ENCODE data around the gene FANCL. TPM values are rescaled to one million over a fixed set of nuclear protein-coding genes. Genes with fewer than 3 reads are reported as not detected.
"Not testable (repeated sequence)": the region's sequence is repeated elsewhere in the genome, so short reads cannot be mapped to it uniquely, and the experiment has no call there.

The FANCL gene
- total RNA-seq, 1 experiment from 2014 or later: 95.8 TPM

DNA sequence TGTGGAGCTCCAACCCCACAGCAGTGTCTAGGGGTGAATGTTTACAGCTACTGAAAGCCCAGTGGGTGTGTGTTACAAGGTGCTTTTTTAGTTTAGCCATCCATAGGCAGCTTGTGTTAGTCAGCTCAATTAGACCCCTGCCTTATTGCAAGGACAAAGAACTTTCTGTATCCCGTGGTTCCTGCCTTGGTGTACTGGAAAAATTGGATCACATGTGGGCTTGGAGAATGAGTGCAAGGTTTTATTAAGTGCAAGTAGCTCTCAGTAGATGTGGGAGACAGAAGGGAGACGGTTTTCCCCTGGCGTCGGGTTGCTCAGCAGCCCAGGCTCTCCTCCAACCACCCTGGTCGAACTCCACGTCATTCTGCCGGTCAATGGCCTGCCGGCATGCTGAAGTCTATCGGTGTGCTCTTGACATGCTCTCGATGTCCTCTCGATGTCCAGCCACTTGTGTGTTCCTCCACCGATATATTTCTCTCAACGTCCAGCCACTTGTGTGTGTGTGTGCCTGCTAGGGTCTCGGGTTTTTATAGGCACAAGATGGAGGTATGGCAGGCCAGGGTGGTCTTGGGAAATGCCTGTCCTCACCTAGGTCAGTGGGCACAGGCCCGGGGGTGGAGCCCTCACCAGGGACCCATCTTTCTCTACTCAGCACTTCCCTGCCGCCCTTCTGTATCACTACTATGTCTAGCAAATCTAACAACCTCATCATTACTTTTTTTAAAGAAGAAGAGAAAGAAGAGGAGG lies 13.8 kb downstream of the FANCL start:
- H2AFZ ChIP-seq (ENCODE audit: low read length): no peak overlapping the region
- H3K4me1 ChIP-seq (ENCODE audit: low read length): peaks cover 5% of the 10 kb centered on the region
- no peaks in the 10 kb centered on the region for H4K20me1 ChIP-seq (ENCODE audit: insufficient read depth, low read depth, low read length)
- H3K9ac ChIP-seq (ENCODE audit: low read length): no peak overlapping the region
- peaks cover 89% of the 10 kb centered on the region for H3K79me2 ChIP-seq (ENCODE audit: low read length)
- no peak overlapping the region for H3K4me3 ChIP-seq (ENCODE audit: low read length)
- H3K36me3 ChIP-seq (ENCODE audit: insufficient read depth, low read length): peaks cover 24% of the 10 kb centered on the region; the same call in 1 of the 2 replicates
- no peak for DNase-seq
- H3K27ac ChIP-seq (ENCODE audit: low read length): no peak overlapping the region
- H3K4me2 ChIP-seq (ENCODE audit: low read depth, low read length, poor library complexity, severe bottlenecking): no peak overlapping the region
- no peaks in the 10 kb centered on the region for H3K9me3 ChIP-seq (ENCODE audit: low read length)
- no peaks in the 10 kb centered on the region for H3K9me2 ChIP-seq (replicated peaks; ENCODE audit: insufficient read depth, low read length)
- H3K27me3 ChIP-seq (ENCODE audit: low read length): no peaks in the 10 kb centered on the region

DNA sequence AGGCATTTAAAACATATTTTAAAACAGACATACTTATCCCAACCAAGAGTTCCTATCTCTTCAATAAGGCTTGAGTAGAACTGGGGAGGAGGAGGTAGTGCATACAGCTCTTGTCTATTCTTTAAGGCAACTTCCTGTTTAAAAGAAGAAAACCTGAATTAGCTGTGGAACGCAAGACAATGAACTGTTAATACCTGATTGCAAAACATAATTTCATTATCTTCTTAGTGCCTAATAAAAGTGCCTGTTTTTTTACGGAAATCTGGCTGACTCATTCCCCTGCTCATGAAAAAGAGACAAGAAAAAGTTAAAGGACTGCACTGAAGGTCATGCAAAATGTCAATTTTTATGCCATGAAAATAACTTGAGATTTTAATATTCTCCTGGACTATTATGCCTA lies 19.2 kb downstream of the FANCL start:
- Histone ChIP-seq H3K4me2 (ENCODE audit: low read depth, low read length, poor library complexity, severe bottlenecking) (no peak overlapping the region), H3K27me3 (ENCODE audit: low read length) (no peaks in the 10 kb centered on the region), H3K27ac (ENCODE audit: low read length) (no peak overlapping the region), H3K9ac (ENCODE audit: low read length) (no peak overlapping the region), H3K79me2 (ENCODE audit: low read length) (peaks cover 80% of the 10 kb centered on the region), H2AFZ (ENCODE audit: low read length) (no peak overlapping the region), H3K4me3 (ENCODE audit: low read length) (no peak overlapping the region), H3K4me1 (ENCODE audit: low read length) (no peaks in the 10 kb centered on the region), H3K9me3 (ENCODE audit: low read length) (no peaks in the 10 kb centered on the region), H3K36me3 (ENCODE audit: insufficient read depth, low read length) (peaks cover 60% of the 10 kb centered on the region), H4K20me1 (ENCODE audit: insufficient read depth, low read depth, low read length) (no peaks in the 10 kb centered on the region), H3K9me2 (replicated peaks; ENCODE audit: insufficient read depth, low read length) (no peaks in the 10 kb centered on the region)
- no peak for DNase-seq

DNA sequence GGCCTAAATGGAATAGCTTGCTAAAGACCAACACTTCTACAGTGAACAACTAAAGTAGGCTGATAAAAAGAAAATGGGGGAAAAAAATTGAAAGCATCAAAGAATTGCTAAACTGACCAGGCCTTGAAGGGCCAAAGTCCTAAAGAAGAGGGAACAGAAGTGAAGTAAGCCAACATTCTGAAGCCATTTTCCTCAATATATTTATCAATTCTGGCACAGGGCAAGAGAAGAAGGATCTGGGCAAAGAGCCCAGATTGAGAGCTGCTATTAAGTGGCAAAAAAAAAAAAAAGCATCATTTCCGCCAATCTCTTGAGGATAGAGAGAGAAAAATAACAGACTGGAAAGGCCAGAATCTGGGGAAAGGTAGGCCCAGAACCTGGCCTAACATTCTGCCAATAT lies 25.7 kb downstream of the FANCL start:
- H3K79me2 ChIP-seq (ENCODE audit: low read length): peaks cover 69% of the 10 kb centered on the region
- H3K27me3 ChIP-seq (ENCODE audit: low read length): no peaks in the 10 kb centered on the region
- H3K27ac ChIP-seq (ENCODE audit: low read length): no peak overlapping the region
- H3K4me3 ChIP-seq (ENCODE audit: low read length): no peak overlapping the region
- no peaks in the 10 kb centered on the region for H3K4me1 ChIP-seq (ENCODE audit: low read length)
- no peak overlapping the region for H3K4me2 ChIP-seq (ENCODE audit: low read depth, low read length, poor library complexity, severe bottlenecking)
- H3K9ac ChIP-seq (ENCODE audit: low read length): no peak overlapping the region
- no peaks in the 10 kb centered on the region for H4K20me1 ChIP-seq (ENCODE audit: insufficient read depth, low read depth, low read length)
- H3K9me2 ChIP-seq (replicated peaks; ENCODE audit: insufficient read depth, low read length): no peaks in the 10 kb centered on the region
- H2AFZ ChIP-seq (ENCODE audit: low read length): no peak overlapping the region
- peaks cover 3% of the 10 kb centered on the region; the same call in 1 of the 2 replicates for H3K9me3 ChIP-seq (ENCODE audit: low read length)
- no peak for DNase-seq
- H3K36me3 ChIP-seq (ENCODE audit: insufficient read depth, low read length): peaks cover 83% of the 10 kb centered on the region

- H2AFZ ChIP-seq (ENCODE audit: low read length); H4K20me1 ChIP-seq (ENCODE audit: insufficient read depth, low read depth, low read length); H3K4me3 ChIP-seq (ENCODE audit: low read length); DNase-seq; H3K9me3 ChIP-seq (ENCODE audit: low read length); H3K4me1 ChIP-seq (ENCODE audit: low read length); H3K9ac ChIP-seq (ENCODE audit: low read length); H3K27me3 ChIP-seq (ENCODE audit: low read length); H3K27ac ChIP-seq (ENCODE audit: low read length); H3K4me2 ChIP-seq (ENCODE audit: low read depth, low read length, poor library complexity, severe bottlenecking); H3K9me2 ChIP-seq (replicated peaks; ENCODE audit: insufficient read depth, low read length): not testable (repeated sequence)
- H3K36me3 ChIP-seq (ENCODE audit: insufficient read depth, low read length): peaks cover 50% of the 10 kb centered on the region
- peaks cover 60% of the 10 kb centered on the region for H3K79me2 ChIP-seq (ENCODE audit: low read length)
Observed at GRCh38 chr2:58210951-58211568, 30.1 kb downstream of the FANCL start.

GRCh38 chr2:58207189-58207588 lies 33.9 kb downstream of the FANCL start:
- Histone ChIP-seq H3K9ac (ENCODE audit: low read length) (no peak overlapping the region), H3K79me2 (ENCODE audit: low read length) (peaks cover 60% of the 10 kb centered on the region), H4K20me1 (ENCODE audit: insufficient read depth, low read depth, low read length) (no peaks in the 10 kb centered on the region), H3K36me3 (ENCODE audit: insufficient read depth, low read length) (peaks cover 30% of the 10 kb centered on the region), H3K4me2 (ENCODE audit: low read depth, low read length, poor library complexity, severe bottlenecking) (no peak overlapping the region), H3K27me3 (ENCODE audit: low read length) (no peaks in the 10 kb centered on the region), H2AFZ (ENCODE audit: low read length) (no peak overlapping the region), H3K27ac (ENCODE audit: low read length) (no peak overlapping the region), H3K4me3 (ENCODE audit: low read length) (no peak overlapping the region), H3K9me2 (replicated peaks; ENCODE audit: insufficient read depth, low read length) (no peaks in the 10 kb centered on the region), H3K9me3 (ENCODE audit: low read length) (no peaks in the 10 kb centered on the region), H3K4me1 (ENCODE audit: low read length) (no peaks in the 10 kb centered on the region)
- no peak for DNase-seq

DNA sequence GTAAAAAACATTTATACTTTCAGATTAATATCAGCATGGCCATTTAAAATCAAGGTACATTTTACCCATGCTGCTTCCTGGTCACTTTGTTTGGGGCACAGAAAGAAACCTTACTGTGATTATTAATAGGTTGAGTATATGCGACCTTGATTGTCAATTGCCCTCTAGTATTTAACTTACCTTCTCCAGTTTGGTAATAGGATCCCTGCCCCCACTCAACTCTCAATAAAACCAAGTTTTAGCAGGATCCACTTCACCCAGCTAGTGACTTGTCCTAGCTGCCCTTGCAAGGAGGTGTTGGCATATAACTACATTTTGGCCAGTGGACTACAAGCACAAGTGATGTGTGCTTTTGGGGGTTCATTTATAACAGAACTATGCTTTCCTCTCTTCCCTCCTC lies 34.3 kb downstream of the FANCL start:
- Histone ChIP-seq H3K4me2 (ENCODE audit: low read depth, low read length, poor library complexity, severe bottlenecking) (no peak overlapping the region), H3K4me1 (ENCODE audit: low read length) (no peaks in the 10 kb centered on the region), H3K9ac (ENCODE audit: low read length) (no peak overlapping the region), H2AFZ (ENCODE audit: low read length) (no peak overlapping the region), H3K79me2 (ENCODE audit: low read length) (peaks cover 61% of the 10 kb centered on the region), H3K27ac (ENCODE audit: low read length) (no peak overlapping the region), H3K9me2 (replicated peaks; ENCODE audit: insufficient read depth, low read length) (no peaks in the 10 kb centered on the region), H3K36me3 (ENCODE audit: insufficient read depth, low read length) (peaks cover 32% of the 10 kb centered on the region), H3K9me3 (ENCODE audit: low read length) (no peaks in the 10 kb centered on the region), H3K4me3 (ENCODE audit: low read length) (no peak overlapping the region), H3K27me3 (ENCODE audit: low read length) (no peaks in the 10 kb centered on the region), H4K20me1 (ENCODE audit: insufficient read depth, low read depth, low read length) (no peaks in the 10 kb centered on the region)
- DNase-seq: no peak

DNA sequence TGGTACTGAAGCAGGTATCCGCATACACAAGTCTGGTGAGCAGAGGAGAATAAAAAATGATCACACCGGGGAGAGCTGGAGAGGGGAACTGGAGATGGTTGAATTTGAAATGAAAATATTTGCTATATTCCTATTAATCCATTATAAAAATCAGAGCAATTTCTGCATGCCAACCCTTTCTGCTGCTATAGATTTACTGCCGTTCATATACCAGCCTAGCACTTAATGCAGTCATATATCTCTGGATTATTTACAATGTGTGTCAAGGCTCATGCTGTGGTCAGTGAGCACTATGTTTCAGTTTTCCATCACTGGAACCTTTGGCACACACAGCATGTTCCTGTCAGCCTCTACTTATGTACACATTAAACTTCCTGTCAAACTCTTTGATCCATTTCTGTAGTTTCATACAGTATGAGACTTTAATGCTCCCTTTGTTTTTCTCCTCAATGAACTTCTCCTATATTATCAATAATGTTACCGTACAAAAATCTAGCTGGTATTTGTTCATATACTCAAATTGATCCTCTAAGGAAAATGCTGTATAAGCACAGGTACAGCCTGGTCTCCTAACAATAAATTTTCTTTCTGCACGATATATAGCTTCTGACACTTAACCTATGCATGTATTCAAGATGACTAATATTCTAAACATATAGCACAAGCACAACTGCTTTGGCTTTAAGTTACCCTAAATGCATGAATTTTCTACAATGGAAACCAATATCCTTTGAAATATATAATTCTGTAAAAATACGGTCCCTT lies 36.7 kb downstream of the FANCL start:
- H3K9me3 ChIP-seq (ENCODE audit: low read length): no peaks in the 10 kb centered on the region
- peaks cover 7% of the 10 kb centered on the region for H3K4me1 ChIP-seq (ENCODE audit: low read length)
- H3K36me3 ChIP-seq (ENCODE audit: insufficient read depth, low read length): peaks cover 32% of the 10 kb centered on the region; the same call in 1 of the 2 replicates
- no peak overlapping the region for H3K9ac ChIP-seq (ENCODE audit: low read length)
- no peak overlapping the region for H3K4me2 ChIP-seq (ENCODE audit: low read depth, low read length, poor library complexity, severe bottlenecking)
- no peaks in the 10 kb centered on the region for H4K20me1 ChIP-seq (ENCODE audit: insufficient read depth, low read depth, low read length)
- no peak overlapping the region for H3K4me3 ChIP-seq (ENCODE audit: low read length)
- H3K9me2 ChIP-seq (replicated peaks; ENCODE audit: insufficient read depth, low read length): no peaks in the 10 kb centered on the region
- H3K27me3 ChIP-seq (ENCODE audit: low read length): no peaks in the 10 kb centered on the region
- H2AFZ ChIP-seq (ENCODE audit: low read length): no peak overlapping the region
- H3K27ac ChIP-seq (ENCODE audit: low read length): no peak overlapping the region
- H3K79me2 ChIP-seq (ENCODE audit: low read length): peaks cover 70% of the 10 kb centered on the region
- no peak for DNase-seq

DNA sequence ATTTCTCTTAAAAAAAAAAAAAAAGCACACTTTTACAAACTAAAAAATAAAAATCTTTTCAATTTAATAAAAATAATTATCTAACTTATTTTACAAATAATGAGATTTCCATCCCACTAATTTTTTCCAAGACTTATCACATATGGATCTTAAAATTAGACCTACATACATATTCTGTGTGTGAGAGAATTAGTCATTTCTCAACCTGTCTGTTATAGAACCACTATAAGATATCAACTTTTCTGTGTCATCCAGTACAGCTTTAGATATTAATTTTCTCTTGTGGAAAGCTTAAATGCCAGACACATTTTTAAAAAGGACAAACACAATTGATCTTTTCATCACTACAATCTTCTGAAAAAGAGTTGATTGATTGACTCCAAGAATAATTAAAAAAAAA lies 38.1 kb downstream of the FANCL start:
- Histone ChIP-seq H4K20me1 (ENCODE audit: insufficient read depth, low read depth, low read length) (no peaks in the 10 kb centered on the region), H3K36me3 (ENCODE audit: insufficient read depth, low read length) (peaks cover 33% of the 10 kb centered on the region; the same call in 1 of the 2 replicates), H3K27me3 (ENCODE audit: low read length) (no peaks in the 10 kb centered on the region), H3K79me2 (ENCODE audit: low read length) (peaks cover 61% of the 10 kb centered on the region), H3K9me3 (ENCODE audit: low read length) (no peaks in the 10 kb centered on the region), H3K9ac (ENCODE audit: low read length) (no peak overlapping the region), H3K9me2 (replicated peaks; ENCODE audit: insufficient read depth, low read length) (no peaks in the 10 kb centered on the region), H3K4me2 (ENCODE audit: low read depth, low read length, poor library complexity, severe bottlenecking) (no peak overlapping the region), H3K4me1 (ENCODE audit: low read length) (peaks cover 7% of the 10 kb centered on the region), H2AFZ (ENCODE audit: low read length) (no peak overlapping the region), H3K4me3 (ENCODE audit: low read length) (no peak overlapping the region), H3K27ac (ENCODE audit: low read length) (no peak overlapping the region)
- DNase-seq: no peak
